Measurements from ENCODE around the gene ADAT1.

The ADAT1 gene

GRCh38 chr16:75647492-75648264 is 24.6 kb upstream of the ADAT1 start, which contains the start of the genes KARS1 and TERF2IP (continued):
- TF ChIP-seq ZSCAN18 (tag by site-specific recombination; IDR thresholded peaks at IDR 0.05) (no peak), KLF8 (tag by site-specific recombination; IDR thresholded peaks at IDR 0.05) (peak; percentile 22; the same call in 1 of the 2 replicates), ZNF521 (tag by site-specific recombination; IDR thresholded peaks at IDR 0.05) (no peak), ZNF768 (tag by site-specific recombination; IDR thresholded peaks at IDR 0.05) (0 out of 2 replicates have a peak, but pooled peaks have one; percentile 3), ZNF76 (tag by site-specific recombination; IDR thresholded peaks at IDR 0.05; ENCODE audit: borderline replicate concordance, low read depth) (peak; percentile 68; the same call in 1 of the 2 replicates), ZNF830 (tag by site-specific recombination; IDR thresholded peaks at IDR 0.05; ENCODE audit: low read depth) (no peak), ZNF792 (tag by site-specific recombination; IDR thresholded peaks at IDR 0.05) (no peak), ZNF580 (tag by site-specific recombination; IDR thresholded peaks at IDR 0.05) (peak; percentile 76; the same call in 1 of the 2 replicates), ZBTB17 (tag by site-specific recombination; IDR thresholded peaks at IDR 0.05) (peak; percentile 91), ZNF776 (tag by site-specific recombination; IDR thresholded peaks at IDR 0.05; ENCODE audit: borderline replicate concordance) (no peak), ZEB2 (tag by site-specific recombination; IDR thresholded peaks at IDR 0.05) (peak; percentile 71), ZXDB (tag by site-specific recombination; IDR thresholded peaks at IDR 0.05) (peak; percentile 67), KLF10 (tag by site-specific recombination; IDR thresholded peaks at IDR 0.05) (peak; percentile 40; the same call in 1 of the 2 replicates), YY1 (tag by site-specific recombination; IDR thresholded peaks at IDR 0.05) (peak; percentile 81), ZNF335 (tag by site-specific recombination; conservative IDR thresholded peaks at IDR 0.05) (peak; percentile 77), ZBTB11 (tag by site-specific recombination; conservative IDR thresholded peaks at IDR 0.05; ENCODE audit: low read depth) (peak; percentile 90), ZSCAN30 (tag by site-specific recombination; IDR thresholded peaks at IDR 0.05) (peak; percentile 74), ZNF600 (tag by site-specific recombination; IDR thresholded peaks at IDR 0.05) (peak; percentile 39; the same call in 1 of the 2 replicates), ZNF518A (tag by site-specific recombination; conservative IDR thresholded peaks at IDR 0.05; ENCODE audit: low read depth) (peak; percentile 92), SP2 (tag by site-specific recombination; IDR thresholded peaks at IDR 0.05) (peak; percentile 90), ZNF561 (tag by site-specific recombination; IDR thresholded peaks at IDR 0.05; ENCODE audit: borderline replicate concordance) (peak; percentile 95), ZNF48 (tag by site-specific recombination; IDR thresholded peaks at IDR 0.05) (no peak), PRDM10 (tag by site-specific recombination; IDR thresholded peaks at IDR 0.05) (0 out of 2 replicates have a peak, but pooled peaks have one; percentile 14), ZNF341 (tag by site-specific recombination; IDR thresholded peaks at IDR 0.05; ENCODE audit: low read depth) (peak; percentile 95)
